IPS DF 19.7 (cell line): ENCODE data around the gene ERCC1.
A peak's percentile ranks its signal among the peaks of the same experiment; 100 is the strongest.

Source experiments
- DNase-seq: peaks from one replicate; pipeline ENCODE4 v3.0.0-alpha.2; 2013; ENCODE audit warnings: low read depth, low spot score

ERCC1 gene

GRCh38 chr19:45423589-45424190 is at the start of gene ERCC1:
ERCC1 (minus strand) TSS chr19:45423917; CDS start chr19:45423374, 543 bp downstream.
- peak; percentile 94 for DNase-seq

DNA sequence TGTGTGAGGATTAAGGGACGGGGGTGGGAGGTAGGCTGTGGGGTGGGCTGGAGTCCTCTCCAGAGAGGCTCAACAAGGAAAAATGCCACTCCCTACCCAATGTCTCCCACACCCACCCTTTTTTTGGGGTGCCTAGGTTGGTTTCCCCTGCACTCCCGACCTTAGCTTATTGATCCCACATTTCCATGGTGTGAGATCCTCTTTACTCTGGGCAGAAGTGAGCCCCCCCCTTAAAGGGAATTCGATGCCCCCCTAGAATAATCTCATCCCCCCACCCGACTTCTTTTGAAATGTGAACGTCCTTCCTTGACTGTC is 49.6 kb upstream of the ERCC1 start:
- DNase-seq = no peak

DNA sequence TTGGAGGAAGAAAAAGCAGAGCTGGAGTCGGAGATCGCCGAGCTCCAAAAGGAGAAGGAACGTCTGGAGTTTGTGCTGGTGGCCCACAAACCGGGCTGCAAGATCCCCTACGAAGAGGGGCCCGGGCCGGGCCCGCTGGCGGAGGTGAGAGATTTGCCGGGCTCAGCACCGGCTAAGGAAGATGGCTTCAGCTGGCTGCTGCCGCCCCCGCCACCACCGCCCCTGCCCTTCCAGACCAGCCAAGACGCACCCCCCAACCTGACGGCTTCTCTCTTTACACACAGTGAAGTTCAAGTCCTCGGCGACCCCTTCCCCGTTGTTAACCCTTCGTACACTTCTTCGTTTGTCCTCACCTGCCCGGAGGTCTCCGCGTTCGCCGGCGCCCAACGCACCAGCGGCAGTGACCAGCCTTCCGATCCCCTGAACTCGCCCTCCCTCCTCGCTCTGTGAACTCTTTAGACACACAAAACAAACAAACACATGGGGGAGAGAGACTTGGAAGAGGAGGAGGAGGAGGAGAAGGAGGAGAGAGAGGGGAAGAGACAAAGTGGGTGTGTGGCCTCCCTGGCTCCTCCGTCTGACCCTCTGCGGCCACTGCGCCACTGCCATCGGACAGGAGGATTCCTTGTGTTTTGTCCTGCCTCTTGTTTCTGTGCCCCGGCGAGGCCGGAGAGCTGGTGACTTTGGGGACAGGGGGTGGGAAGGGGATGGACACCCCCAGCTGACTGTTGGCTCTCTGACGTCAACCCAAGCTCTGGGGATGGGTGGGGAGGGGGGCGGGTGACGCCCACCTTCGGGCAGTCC is 49.0 kb upstream of the ERCC1 start:
- DNase-seq = no peak

DNA sequence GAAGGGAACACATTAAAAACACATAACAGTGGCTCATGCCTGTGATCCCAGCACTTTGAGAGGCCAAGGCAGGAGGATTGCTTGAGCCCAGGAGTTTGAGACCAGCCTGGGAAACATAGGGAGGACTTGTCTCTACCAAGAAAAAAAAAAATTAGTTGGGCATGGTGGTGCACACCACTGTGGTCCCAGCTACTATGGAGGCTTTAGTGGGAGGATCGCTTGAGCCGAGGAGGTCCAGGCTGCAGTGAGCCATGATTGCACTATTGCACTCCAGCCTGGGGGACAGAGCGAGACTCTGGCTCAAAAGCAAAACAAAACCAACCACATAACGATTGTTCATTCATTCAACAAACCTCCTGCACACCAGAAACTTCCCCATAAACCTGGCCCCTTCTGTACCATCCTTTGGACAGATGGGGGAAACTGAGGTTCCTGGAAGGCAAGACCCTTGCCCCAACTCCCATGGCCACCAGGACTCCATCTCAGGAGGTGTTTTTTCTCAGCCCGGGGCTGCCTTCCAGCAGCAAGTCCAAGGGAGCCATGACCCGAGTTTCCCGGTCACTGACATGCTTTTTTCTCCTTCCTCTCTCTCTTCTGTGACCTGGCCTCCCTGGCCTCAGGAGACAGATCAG is 48.3 kb upstream of the ERCC1 start:
- DNase-seq = no peak

DNA sequence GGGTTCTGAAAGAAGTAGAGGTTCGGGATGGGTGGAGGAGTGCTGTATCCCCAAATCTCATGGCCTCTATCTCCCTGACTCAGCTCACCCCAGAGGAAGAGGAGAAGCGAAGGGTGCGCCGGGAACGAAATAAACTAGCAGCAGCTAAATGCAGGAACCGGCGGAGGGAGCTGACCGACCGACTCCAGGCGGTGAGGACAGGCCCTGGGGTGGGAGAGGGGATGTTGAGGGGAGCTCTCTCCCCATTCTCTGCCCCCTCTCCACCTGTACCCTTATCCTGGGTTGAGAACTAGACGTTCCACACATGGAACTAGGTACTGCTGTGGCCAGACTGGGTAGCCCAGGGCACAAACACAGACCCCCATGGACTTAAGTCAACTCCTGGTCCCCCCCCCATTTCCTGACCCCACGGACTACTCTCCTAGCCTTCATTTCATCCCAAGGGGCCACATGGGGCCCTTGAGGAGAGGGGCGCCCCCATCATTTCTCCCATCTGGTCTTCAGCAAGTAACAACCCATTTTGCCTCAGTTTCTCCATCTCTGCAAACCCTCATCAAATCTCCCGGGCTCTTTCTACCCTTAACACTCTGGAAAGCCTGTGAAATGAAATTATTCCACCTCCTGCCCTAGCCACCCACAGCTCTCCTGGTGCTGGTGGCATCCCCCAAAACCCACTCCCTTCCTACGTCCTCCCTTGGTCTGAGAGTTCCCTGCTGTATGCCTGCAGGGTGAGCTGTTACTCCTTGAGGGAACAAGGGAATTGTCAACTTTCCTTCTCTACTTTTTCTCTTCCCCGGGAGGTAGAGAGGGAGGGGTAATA is 47.6 kb upstream of the ERCC1 start:
- no peak for DNase-seq

- DNase-seq = no peak
Observed at GRCh38 chr19:45470762-45471081, 47.0 kb upstream of the ERCC1 start.

- no peak for DNase-seq
Observed at GRCh38 chr19:45469945-45470761, 46.4 kb upstream of the ERCC1 start.

GRCh38 chr19:45469132-45469944 is 45.6 kb upstream of the ERCC1 start:
- no peak for DNase-seq

DNA sequence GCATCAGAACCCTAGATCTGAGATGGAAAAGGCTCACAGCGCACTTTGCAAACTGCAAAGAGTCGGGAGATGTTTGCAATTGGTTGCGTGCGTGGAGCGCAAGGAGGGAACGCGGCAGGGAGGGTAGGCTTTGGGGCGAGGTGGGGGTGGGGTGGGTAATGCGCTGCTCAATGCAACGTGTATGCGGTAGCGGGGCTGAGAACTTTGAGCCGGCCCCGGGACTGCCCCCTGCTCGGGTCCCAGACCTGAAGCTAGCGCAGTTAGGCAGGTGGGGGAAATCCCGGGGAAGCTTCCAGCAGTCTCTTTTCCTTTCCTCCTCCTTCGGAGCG is 45.0 kb upstream of the ERCC1 start:
- no peak for DNase-seq

- DNase-seq = no peak
Observed at GRCh38 chr19:45468159-45468651, 44.5 kb upstream of the ERCC1 start.

- no peak for DNase-seq
Observed at GRCh38 chr19:45467456-45468158, 43.9 kb upstream of the ERCC1 start, which contains the start of gene FOSB. FOSB (plus strand) TSS chr19:45467996; CDS start chr19:45468587, 591 bp downstream.

- no peak for DNase-seq
Observed at GRCh38 chr19:45467115-45467455, 43.4 kb upstream of the ERCC1 start.

- no peak for DNase-seq
Observed at GRCh38 chr19:45464852-45465441, 41.2 kb upstream of the ERCC1 start.

DNA sequence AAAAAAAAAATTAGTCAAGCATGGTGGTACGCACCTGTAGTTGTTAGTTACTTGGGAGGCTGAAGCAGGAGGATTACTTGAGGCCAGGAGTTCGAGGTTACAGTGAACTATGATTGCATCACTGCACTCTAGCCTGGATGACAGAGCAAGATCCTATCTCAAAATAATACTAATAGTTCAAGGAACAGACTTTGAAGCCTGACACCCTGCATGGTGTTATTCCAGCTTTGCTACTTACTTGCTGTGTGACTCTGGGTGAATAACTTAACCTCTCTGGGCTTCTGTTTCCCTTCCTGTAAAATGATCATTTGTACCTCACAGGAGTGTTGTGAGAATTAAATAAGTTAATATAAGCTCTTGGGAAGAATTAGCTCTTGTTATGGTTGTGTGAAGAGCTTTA is 40.6 kb upstream of the ERCC1 start:
- no peak for DNase-seq

DNA sequence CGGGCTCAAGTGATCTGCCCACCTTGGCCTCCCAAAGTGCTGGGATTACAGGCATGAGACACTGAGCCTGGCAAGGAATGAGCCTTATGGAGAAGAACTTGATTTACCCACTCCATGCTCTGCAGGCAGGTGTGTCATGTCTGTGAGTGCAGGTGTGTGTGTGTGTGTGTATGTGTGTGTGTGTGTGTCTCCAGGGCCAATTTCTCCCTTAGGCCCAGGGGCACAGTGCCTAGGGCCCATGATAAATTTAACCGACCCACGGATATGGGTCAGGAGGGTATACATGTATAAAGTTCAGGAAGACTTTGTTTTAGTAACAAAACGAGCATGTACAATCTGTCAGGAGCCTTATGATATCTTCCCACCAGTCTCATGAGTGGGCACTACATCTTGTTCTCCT is 39.5 kb upstream of the ERCC1 start:
- no peak for DNase-seq

GRCh38 chr19:45462174-45462573 is 38.5 kb upstream of the ERCC1 start:
- DNase-seq = no peak

DNA sequence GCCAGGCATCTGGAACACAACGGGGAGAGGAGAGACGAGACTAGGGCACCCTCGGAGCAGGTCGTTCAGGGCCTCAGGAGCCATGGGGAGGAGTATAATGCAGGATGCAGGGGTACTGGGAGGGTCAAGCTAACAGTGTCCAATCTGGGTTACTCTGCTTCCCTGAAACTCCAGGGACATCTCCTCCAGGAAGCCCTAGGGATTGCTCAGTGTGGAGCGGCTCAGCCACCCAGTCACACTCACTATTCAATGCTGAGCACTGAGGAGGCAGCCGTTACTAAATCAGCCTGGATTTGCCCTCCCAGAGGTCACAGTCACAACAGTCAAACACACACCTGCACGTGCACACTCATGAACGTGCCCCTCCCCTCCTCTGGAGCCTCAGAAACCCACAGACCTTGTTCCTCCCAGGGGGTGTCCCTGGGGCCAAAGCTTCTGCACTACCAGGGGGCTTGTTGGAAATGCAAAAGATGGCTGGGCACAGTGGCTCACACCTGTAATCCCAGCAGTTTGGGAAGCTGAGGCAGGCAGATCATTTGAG is 37.2 kb upstream of the ERCC1 start:
- no peak for DNase-seq

- DNase-seq = no peak
Observed at GRCh38 chr19:45457776-45458175, 34.1 kb upstream of the ERCC1 start.

- no peak for DNase-seq
Observed at GRCh38 chr19:45456500-45456815, 32.7 kb upstream of the ERCC1 start.
